Transverse colon (tissue), 4 donors: Measurements from ENCODE around the gene SYCE3. TPM values are rescaled to one million over a fixed set of nuclear protein-coding genes. Genes with fewer than 3 reads are reported as not detected.

Source experiments
- DNase-seq: peaks from one replicate; pipeline ENCODE4 v3.0.0-alpha.2; 2019
- H3K27ac ChIP-seq, 4 donors: fragments of 200-600 bp; sonication (generic); 2 replicates each; pipeline ENCODE4 v1.5.1; 2016 to 2018; ENCODE audit warnings: inconsistent platforms in 4 of 4
- H3K27me3 ChIP-seq: fragments of 200-600 bp; sonication (generic); 2 replicates; pipeline ENCODE4 v1.5.1; 2017; ENCODE audit warnings: inconsistent platforms
- H3K36me3 ChIP-seq, 4 donors: fragments of 200-600 bp; sonication (generic); 2 replicates each; pipeline ENCODE4 v1.5.1; 2017 to 2019; ENCODE audit warnings: inconsistent platforms in 4 of 4
- H3K4me1 ChIP-seq, 4 donors: fragments of 200-600 bp; sonication (generic); 2 replicates each; pipeline ENCODE4 v1.5.1; 2017 to 2020; ENCODE audit warnings: inconsistent platforms in 4 of 4
- H3K4me3 ChIP-seq, 4 donors: fragments of 200-600 bp; sonication (generic); 1 replicate in 1 of 4; 2 replicates in 3 of 4; pipeline versions ENCODE4 v1.5.1 to v1.6.1; 2017 to 2019; ENCODE audit warnings: inconsistent platforms in 4 of 4
- H3K9me3 ChIP-seq, 2 donors: fragments of 200-600 bp; sonication (generic); 2 replicates each; pipeline ENCODE4 v1.5.1; 2017 to 2019; ENCODE audit warnings: inconsistent platforms in 2 of 2
- CTCF ChIP-seq, 5 experiments: fragments of 200-600 bp in 3 of 5; fragments of 450-650 bp in 2 of 5; sonication (generic) in 3 of 5; IDR thresholded peaks; 1 replicate in 2 of 5; 2 replicates in 3 of 5; pipeline ENCODE4 v1.5.1; 2016 to 2017; ENCODE audit warnings: antibody characterized with exemption in 5 of 5, inconsistent platforms in 3 of 5, mild to moderate bottlenecking in 2 of 5, moderate library complexity in 1 of 5
- EP300 ChIP-seq: sonication (generic); formaldehyde crosslinking; IDR thresholded peaks from one replicate; pipeline ENCODE4 v1.6.1; 2017; ENCODE audit warnings: antibody characterized with exemption, low read depth
- POLR2A ChIP-seq: fragments of 450-650 bp; IDR thresholded peaks from one replicate; pipeline ENCODE4 v1.6.1; 2016; ENCODE audit warnings: antibody characterized with exemption, mild to moderate bottlenecking, moderate library complexity
- POLR2AphosphoS5 ChIP-seq, 3 donors: sonication (generic); formaldehyde crosslinking; IDR thresholded peaks; one replicate each; pipeline ENCODE4 v1.6.1; 2016; ENCODE audit warnings: antibody characterized with exemption in 3 of 3
- WGBS, 2 donors: methylation state at CpG; one replicate each; pipeline ENCODE4 v1.1.5; 2018; ENCODE audit warnings: low coverage in 1 of 2; 5-methylcytosine and 5-hydroxymethylcytosine counted together
- in situ Hi-C, 4 donors: fragments of 200-750 bp; cut with MboI; loops; one replicate each; pipeline versions ENCODE4 v1.15.0 to v1.15.1; 2017; ENCODE audit warnings: low sequenced_read_pairs in 3 of 4, low pct_ligation_motif_present in 1 of 4, low pct_unique_long_range_greater_than_20kb in 1 of 4
- intact Hi-C: fragments of 100-400 bp; cut with DNase I; formaldehyde crosslinking; loops from one replicate; pipeline ENCODE4 v1.15.1; 2023; ENCODE audit warnings: low total_unique reads
- total RNA-seq, 4 donors: library from RNA; depleted of rRNA; stranded (reverse); fragments of >200 nt; gene quantifications; one replicate each; pipeline ENCODE4 v1.1.0, GENCODE V29; 2016

The SYCE3 gene
- total RNA-seq, 4 donors from 2014 or later = not detected

DNA sequence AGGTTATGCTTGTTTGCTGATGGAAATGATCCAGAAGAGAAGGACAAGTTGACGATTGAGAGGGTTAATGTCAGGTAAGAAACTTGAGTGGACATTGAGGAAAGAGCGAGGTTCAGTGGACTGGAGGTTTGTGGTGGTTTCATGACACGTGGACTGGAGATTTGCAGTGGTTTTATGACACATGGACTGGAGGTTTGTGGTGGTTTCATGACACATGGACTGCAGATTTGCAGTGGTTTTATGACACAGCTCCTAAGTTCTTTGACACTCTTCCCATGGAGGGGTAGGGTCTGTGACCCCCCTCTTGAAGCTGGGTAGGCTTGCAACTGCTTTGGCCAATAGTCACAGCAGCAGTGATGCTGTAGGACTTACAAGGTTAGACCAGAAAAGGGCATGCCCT lies 32.5 kb upstream of the SYCE3 start:
- 84 to 85% methylated on average over 3 of the region's 3 CpGs for WGBS, 2 donors
- Histone ChIP-seq H3K4me1 (peaks cover 0 to 5% (median 4%) of the 10 kb centered on the region in 4 donors), H3K4me3 (no peak overlapping the region), H3K27me3 (peaks cover 23% of the 10 kb centered on the region), H3K36me3 (no peaks in the 10 kb centered on the region), H3K27ac (no peak overlapping the region), H3K9me3 (no peaks in the 10 kb centered on the region)
- intact Hi-C loops = no loop called here
- no peak for TF ChIP-seq POLR2AphosphoS5 (IDR thresholded peaks at IDR 0.05)
- no peak for TF ChIP-seq EP300
- TF ChIP-seq CTCF (IDR thresholded peaks at IDR 0.05) = no peak
- no peak for TF ChIP-seq POLR2A
- no peak for DNase-seq
- in situ Hi-C loops = no loop called here

GRCh38 chr22:50587407-50587806 lies 24.7 kb upstream of the SYCE3 start:
- Histone ChIP-seq H3K36me3 (no peaks in the 10 kb centered on the region), H3K27me3 (no peaks in the 10 kb centered on the region), H3K4me1 (peaks cover 0 to 7% (median 6%) of the 10 kb centered on the region in 4 donors), H3K4me3 (no peak overlapping the region), H3K27ac (no peak overlapping the region), H3K9me3 (no peaks in the 10 kb centered on the region)
- in situ Hi-C loops = no loop called here
- no peak for TF ChIP-seq EP300
- intact Hi-C loops = no loop called here
- no peak for DNase-seq
- 93% methylated on average over 5 of the region's 5 CpGs; no CpG with 5 or more reads in 1 of the 2 donors for WGBS, 2 donors

GRCh38 chr22:50586416-50586815 lies 23.7 kb upstream of the SYCE3 start:
- no peak for TF ChIP-seq EP300
- no peak for TF ChIP-seq POLR2AphosphoS5 (IDR thresholded peaks at IDR 0.05)
- no peak for TF ChIP-seq CTCF (IDR thresholded peaks at IDR 0.05)
- TF ChIP-seq POLR2A = no peak

GRCh38 chr22:50585781-50586180 lies 23.1 kb upstream of the SYCE3 start:
- no peaks in the 10 kb centered on the region for H3K36me3 ChIP-seq
- TF ChIP-seq POLR2A = no peak
- no peak for TF ChIP-seq EP300
- TF ChIP-seq CTCF (IDR thresholded peaks at IDR 0.05) = no peak
- no peak for TF ChIP-seq POLR2AphosphoS5 (IDR thresholded peaks at IDR 0.05)
- no peak for DNase-seq
- intact Hi-C loops = no loop called here
- no peak overlapping the region for H3K4me3 ChIP-seq
- no peaks in the 10 kb centered on the region for H3K27me3 ChIP-seq
- no peak overlapping the region for H3K27ac ChIP-seq
- in situ Hi-C loops = no loop called here
- H3K4me1 ChIP-seq = peaks cover 9 to 20% (median 16%) of the 10 kb centered on the region in 4 donors
- WGBS, 2 donors = 80 to 94% methylated on average over 1 to 8 of the region's 8 CpGs
- no peaks in the 10 kb centered on the region for H3K9me3 ChIP-seq

More at GRCh38 chr22:50586416-50586815, 23.7 kb upstream of the SYCE3 start:
- no peak overlapping the region for H3K27ac ChIP-seq
- no peak overlapping the region for H3K4me3 ChIP-seq
- DNase-seq = no peak
- H3K9me3 ChIP-seq = no peaks in the 10 kb centered on the region
- peaks cover 5 to 14% (median 12%) of the 10 kb centered on the region in 4 donors for H3K4me1 ChIP-seq
- in situ Hi-C loops = no loop called here
- WGBS, 2 donors = 72 to 80% methylated on average over 5 of the region's 5 CpGs
- H3K27me3 ChIP-seq = no peaks in the 10 kb centered on the region
- intact Hi-C loops = no loop called here
- H3K36me3 ChIP-seq = no peaks in the 10 kb centered on the region

- H3K27ac ChIP-seq = no peak overlapping the region
- H3K4me1 ChIP-seq = peaks cover 9 to 20% (median 16%) of the 10 kb centered on the region in 4 donors
- no peaks in the 10 kb centered on the region for H3K27me3 ChIP-seq
- in situ Hi-C loops (no loop called here), intact Hi-C loops (no loop called here)
- no peaks in the 10 kb centered on the region for H3K9me3 ChIP-seq
- H3K36me3 ChIP-seq = no peaks in the 10 kb centered on the region
- 92% methylated on average over 2 to 3 of the region's 3 CpGs for WGBS, 2 donors
- TF ChIP-seq POLR2AphosphoS5 (IDR thresholded peaks at IDR 0.05) = no peak
- no peak for TF ChIP-seq CTCF (IDR thresholded peaks at IDR 0.05)
- no peak overlapping the region for H3K4me3 ChIP-seq
- no peak for DNase-seq
Measured at GRCh38 chr22:50585238-50585637, 22.5 kb upstream of the SYCE3 start.
